ENCODE results near the gene RIN3. TPM values are rescaled to one million over a fixed set of nuclear protein-coding genes. Genes with fewer than 3 reads are reported as not detected.
A peak's percentile ranks its signal among the peaks of the same experiment; 100 is the strongest.

Gene RIN3
- total RNA-seq, 1 experiment from 2014 or later = 10.9 TPM

- no peaks in the 10 kb centered on the region for H3K27me3 ChIP-seq (ENCODE audit: control insufficient read depth, insufficient read depth, low read length)
- H3K9me3 ChIP-seq (ENCODE audit: control insufficient read depth, insufficient read depth, low read depth, low read length) = no peaks in the 10 kb centered on the region
- no peaks in the 10 kb centered on the region for H3K36me3 ChIP-seq (ENCODE audit: control insufficient read depth, insufficient read depth, low read length)
- intact Hi-C loops (cut with micrococcal nuclease; ENCODE audit: unreplicated experiment) = no loop called here
- H3K27ac ChIP-seq (ENCODE audit: low read length) = no peak overlapping the region
- in situ Hi-C loops (cut with HindIII; ENCODE audit: low pct_unique_long_range_greater_than_20kb, low sequenced_read_pairs) = no loop called here
- ChIA-PET POLR2A (no interaction called here), CTCF (no interaction called here)
- H3K4me1 ChIP-seq (ENCODE audit: control insufficient read depth, insufficient read depth, low read length) = no peaks in the 10 kb centered on the region
- ATAC-seq (no peak), DNase-seq (ENCODE audit: low read depth, low spot score) (no peak)
- H3K4me3 ChIP-seq (ENCODE audit: low read depth in 2 of 2, low read length in 2 of 2) = no peak overlapping the region
- no TSS peak for BruUV-seq (replicated peaks)
- TF ChIP-seq TCF7L2 (IDR thresholded peaks at IDR 0.05; ENCODE audit: low read depth, low read length) = no peak
Measured at GRCh38 chr14:92609955-92610354, 96.4 kb downstream of the RIN3 start.

GRCh38 chr14:92610849-92611271 is 97.3 kb downstream of the RIN3 start:
- intact Hi-C loops (cut with micrococcal nuclease; ENCODE audit: unreplicated experiment) (no loop called here), in situ Hi-C loops (cut with HindIII; ENCODE audit: low pct_unique_long_range_greater_than_20kb, low sequenced_read_pairs) (no loop called here)
- Histone ChIP-seq H3K27ac (ENCODE audit: low read length) (no peak overlapping the region), H3K27me3 (ENCODE audit: control insufficient read depth, insufficient read depth, low read length) (no peaks in the 10 kb centered on the region), H3K4me3 (ENCODE audit: low read depth in 2 of 2, low read length in 2 of 2) (no peak overlapping the region), H3K4me1 (ENCODE audit: control insufficient read depth, insufficient read depth, low read length) (no peaks in the 10 kb centered on the region), H3K9me3 (ENCODE audit: control insufficient read depth, insufficient read depth, low read depth, low read length) (no peaks in the 10 kb centered on the region), H3K36me3 (ENCODE audit: control insufficient read depth, insufficient read depth, low read length) (no peaks in the 10 kb centered on the region)
- TF ChIP-seq TCF7L2 (IDR thresholded peaks at IDR 0.05; ENCODE audit: low read depth, low read length) = no peak
- TF ChIP-seq, protein P1, sequence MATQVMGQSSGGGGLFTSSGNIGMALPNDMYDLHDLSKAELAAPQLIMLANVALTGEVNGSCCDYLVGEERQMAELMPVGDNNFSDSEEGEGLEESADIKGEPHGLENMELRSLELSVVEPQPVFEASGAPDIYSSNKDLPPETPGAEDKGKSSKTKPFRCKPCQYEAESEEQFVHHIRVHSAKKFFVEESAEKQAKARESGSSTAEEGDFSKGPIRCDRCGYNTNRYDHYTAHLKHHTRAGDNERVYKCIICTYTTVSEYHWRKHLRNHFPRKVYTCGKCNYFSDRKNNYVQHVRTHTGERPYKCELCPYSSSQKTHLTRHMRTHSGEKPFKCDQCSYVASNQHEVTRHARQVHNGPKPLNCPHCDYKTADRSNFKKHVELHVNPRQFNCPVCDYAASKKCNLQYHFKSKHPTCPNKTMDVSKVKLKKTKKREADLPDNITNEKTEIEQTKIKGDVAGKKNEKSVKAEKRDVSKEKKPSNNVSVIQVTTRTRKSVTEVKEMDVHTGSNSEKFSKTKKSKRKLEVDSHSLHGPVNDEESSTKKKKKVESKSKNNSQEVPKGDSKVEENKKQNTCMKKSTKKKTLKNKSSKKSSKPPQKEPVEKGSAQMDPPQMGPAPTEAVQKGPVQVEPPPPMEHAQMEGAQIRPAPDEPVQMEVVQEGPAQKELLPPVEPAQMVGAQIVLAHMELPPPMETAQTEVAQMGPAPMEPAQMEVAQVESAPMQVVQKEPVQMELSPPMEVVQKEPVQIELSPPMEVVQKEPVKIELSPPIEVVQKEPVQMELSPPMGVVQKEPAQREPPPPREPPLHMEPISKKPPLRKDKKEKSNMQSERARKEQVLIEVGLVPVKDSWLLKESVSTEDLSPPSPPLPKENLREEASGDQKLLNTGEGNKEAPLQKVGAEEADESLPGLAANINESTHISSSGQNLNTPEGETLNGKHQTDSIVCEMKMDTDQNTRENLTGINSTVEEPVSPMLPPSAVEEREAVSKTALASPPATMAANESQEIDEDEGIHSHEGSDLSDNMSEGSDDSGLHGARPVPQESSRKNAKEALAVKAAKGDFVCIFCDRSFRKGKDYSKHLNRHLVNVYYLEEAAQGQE (IDR thresholded peaks at IDR 0.05; ENCODE audit: insufficient read depth in 1 of 2, low read depth in 2 of 2, low read length in 1 of 2) = no peak
- no peak for TF ChIP-seq SIN3A (IDR thresholded peaks at IDR 0.05; ENCODE audit: borderline replicate concordance, insufficient read depth, low read depth, low read length)
- TF ChIP-seq, protein P2, sequence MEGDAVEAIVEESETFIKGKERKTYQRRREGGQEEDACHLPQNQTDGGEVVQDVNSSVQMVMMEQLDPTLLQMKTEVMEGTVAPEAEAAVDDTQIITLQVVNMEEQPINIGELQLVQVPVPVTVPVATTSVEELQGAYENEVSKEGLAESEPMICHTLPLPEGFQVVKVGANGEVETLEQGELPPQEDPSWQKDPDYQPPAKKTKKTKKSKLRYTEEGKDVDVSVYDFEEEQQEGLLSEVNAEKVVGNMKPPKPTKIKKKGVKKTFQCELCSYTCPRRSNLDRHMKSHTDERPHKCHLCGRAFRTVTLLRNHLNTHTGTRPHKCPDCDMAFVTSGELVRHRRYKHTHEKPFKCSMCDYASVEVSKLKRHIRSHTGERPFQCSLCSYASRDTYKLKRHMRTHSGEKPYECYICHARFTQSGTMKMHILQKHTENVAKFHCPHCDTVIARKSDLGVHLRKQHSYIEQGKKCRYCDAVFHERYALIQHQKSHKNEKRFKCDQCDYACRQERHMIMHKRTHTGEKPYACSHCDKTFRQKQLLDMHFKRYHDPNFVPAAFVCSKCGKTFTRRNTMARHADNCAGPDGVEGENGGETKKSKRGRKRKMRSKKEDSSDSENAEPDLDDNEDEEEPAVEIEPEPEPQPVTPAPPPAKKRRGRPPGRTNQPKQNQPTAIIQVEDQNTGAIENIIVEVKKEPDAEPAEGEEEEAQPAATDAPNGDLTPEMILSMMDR (IDR thresholded peaks at IDR 0.05) = no peak
- no peak for TF ChIP-seq POLR2AphosphoS5 (IDR thresholded peaks at IDR 0.05; ENCODE audit: low read depth, low read length)
- ChIA-PET CTCF (no interaction called here), POLR2A (no interaction called here)
- BruUV-seq (replicated peaks) = no TSS peak
- DNase-seq (ENCODE audit: low read depth, low spot score) = no peak
- no peak for ATAC-seq

- TF ChIP-seq, protein P2 (IDR thresholded peaks at IDR 0.05) = peak; percentile 84
- no peak for TF ChIP-seq POLR2AphosphoS5 (IDR thresholded peaks at IDR 0.05; ENCODE audit: low read depth, low read length)
- ATAC-seq (no peak; the same call in 1 of the 2 replicates), DNase-seq (ENCODE audit: low read depth, low spot score) (no peak)
- Histone ChIP-seq H3K4me3 (ENCODE audit: low read depth in 2 of 2, low read length in 2 of 2) (no peak overlapping the region), H3K36me3 (ENCODE audit: control insufficient read depth, insufficient read depth, low read length) (no peaks in the 10 kb centered on the region), H3K27me3 (ENCODE audit: control insufficient read depth, insufficient read depth, low read length) (no peaks in the 10 kb centered on the region), H3K4me1 (ENCODE audit: control insufficient read depth, insufficient read depth, low read length) (no peaks in the 10 kb centered on the region), H3K9me3 (ENCODE audit: control insufficient read depth, insufficient read depth, low read depth, low read length) (no peaks in the 10 kb centered on the region), H3K27ac (ENCODE audit: low read length) (no peak overlapping the region)
- intact Hi-C loops (cut with micrococcal nuclease; ENCODE audit: unreplicated experiment) (no loop called here), in situ Hi-C loops (cut with HindIII; ENCODE audit: low pct_unique_long_range_greater_than_20kb, low sequenced_read_pairs) (no loop called here)
- POLR2A ChIA-PET = no interaction called here
- CTCF ChIA-PET = interaction anchor here (0.5 kb wide), 1 partner anchor 20 kb away, joined by 5 read pairs; no protein-coding TSS in a partner anchor
- BruUV-seq (replicated peaks) = no TSS peak
Measured at GRCh38 chr14:92613008-92613658, 99.6 kb downstream of the RIN3 start.

All from Panc1 (cell line).